Measurements from ENCODE around the gene KLF6.

The KLF6 gene

DNA sequence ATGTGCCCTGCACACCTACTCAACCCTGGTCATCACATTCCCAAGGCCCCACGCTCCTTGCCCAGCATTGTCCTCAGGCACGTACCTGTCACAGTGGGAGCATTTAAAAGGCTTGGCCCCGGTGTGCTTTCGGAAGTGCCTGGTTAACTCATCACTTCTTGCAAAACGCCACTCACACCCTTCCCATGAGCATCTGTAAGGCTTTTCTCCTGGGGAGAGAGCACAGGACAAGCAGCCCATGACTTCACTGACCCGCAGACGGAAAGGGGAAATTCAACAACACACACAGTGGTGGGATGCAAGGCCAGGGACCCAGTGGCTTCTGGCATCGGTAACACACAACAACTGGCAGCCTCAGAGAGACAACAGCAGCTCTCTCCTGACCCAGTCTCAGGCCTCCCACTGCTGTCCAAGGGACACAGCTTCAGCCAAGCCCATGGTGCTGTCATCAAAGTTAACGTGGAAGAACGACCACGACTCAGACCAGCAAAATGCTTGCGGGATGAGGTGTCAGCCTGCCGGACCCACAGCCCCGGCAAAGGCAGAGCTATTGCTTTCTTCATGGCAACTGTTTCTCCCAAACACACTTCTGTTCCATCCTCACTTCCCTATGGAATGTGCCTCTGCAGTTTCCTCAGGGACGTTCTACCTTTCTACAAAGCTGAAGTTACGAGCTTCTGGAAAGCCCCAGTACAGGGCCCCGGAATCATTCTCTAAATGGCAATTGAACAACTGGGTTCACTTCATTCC lies 4.8 kb downstream of the KLF6 start:
- TF ChIP-seq, protein P1, sequence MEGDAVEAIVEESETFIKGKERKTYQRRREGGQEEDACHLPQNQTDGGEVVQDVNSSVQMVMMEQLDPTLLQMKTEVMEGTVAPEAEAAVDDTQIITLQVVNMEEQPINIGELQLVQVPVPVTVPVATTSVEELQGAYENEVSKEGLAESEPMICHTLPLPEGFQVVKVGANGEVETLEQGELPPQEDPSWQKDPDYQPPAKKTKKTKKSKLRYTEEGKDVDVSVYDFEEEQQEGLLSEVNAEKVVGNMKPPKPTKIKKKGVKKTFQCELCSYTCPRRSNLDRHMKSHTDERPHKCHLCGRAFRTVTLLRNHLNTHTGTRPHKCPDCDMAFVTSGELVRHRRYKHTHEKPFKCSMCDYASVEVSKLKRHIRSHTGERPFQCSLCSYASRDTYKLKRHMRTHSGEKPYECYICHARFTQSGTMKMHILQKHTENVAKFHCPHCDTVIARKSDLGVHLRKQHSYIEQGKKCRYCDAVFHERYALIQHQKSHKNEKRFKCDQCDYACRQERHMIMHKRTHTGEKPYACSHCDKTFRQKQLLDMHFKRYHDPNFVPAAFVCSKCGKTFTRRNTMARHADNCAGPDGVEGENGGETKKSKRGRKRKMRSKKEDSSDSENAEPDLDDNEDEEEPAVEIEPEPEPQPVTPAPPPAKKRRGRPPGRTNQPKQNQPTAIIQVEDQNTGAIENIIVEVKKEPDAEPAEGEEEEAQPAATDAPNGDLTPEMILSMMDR (conservative IDR thresholded peaks at IDR 0.05; ENCODE audit: low read depth, low read length) = no peak
- H3K4me3 ChIP-seq (ENCODE audit: low read depth, low read length) = peak overlapping the region; percentile 99
- DNase-seq (ENCODE audit: low read depth) = peak; percentile 75

DNA sequence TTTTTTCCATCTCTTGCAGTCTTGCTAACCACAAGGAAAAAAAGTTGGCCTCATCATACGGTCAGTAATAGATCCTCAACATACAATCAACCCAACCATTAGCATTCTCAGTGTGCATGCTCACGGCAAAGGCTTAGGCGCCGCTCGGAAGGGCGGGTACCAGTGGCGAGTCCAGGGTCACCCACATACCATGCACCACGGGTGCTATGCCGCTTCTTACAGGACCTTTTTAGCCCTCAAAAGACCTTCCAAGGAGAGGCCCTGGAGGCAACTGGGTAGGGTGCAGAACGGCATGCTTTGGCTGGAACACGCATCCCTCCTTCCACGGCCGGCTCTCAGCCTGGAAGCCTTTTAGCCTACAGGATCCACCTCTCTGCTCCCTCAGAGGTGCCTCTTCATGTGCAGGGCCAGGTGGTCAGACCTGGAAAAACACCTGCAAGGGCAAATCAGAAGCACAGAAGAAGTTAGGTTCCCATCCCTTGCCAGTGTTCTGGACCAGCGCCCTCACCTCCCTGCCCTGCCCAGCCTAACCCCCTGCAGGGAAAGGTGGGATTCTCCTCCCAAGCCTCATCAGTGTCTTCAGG lies 5.8 kb downstream of the KLF6 start:
- H3K4me3 ChIP-seq (ENCODE audit: low read depth, low read length) = peak overlapping the region; percentile 99
- TF ChIP-seq, protein P1 (conservative IDR thresholded peaks at IDR 0.05; ENCODE audit: low read depth, low read length) = no peak
- DNase-seq (ENCODE audit: low read depth) = peak; percentile 66

DNA sequence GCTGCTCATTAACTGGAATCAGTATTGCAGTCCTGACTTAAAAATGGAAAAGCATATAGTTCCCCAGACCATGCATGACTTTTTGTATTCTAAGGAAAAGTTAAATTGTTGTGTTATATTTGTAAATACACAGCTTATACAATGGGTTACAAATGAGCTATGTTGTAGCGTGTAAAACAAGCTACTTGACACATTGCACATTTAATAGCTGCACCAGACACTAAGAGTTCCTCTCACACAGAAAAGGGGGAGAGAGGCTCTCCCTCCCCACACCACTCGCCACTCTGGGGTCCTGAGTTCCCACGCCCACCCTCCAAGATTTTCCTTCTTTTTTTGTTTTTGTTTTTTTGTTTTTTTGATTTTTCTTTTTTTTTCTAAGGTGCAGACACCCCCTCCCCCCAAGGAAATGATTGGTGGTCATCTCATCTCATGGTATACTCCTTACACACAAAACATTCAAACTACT lies 6.3 kb downstream of the KLF6 start:
- peak; percentile 49 for DNase-seq (ENCODE audit: low read depth)
- TF ChIP-seq, protein P1 (conservative IDR thresholded peaks at IDR 0.05; ENCODE audit: low read depth, low read length) = no peak
- H3K4me3 ChIP-seq (ENCODE audit: low read depth, low read length) = peak overlapping the region; percentile 99

DNA sequence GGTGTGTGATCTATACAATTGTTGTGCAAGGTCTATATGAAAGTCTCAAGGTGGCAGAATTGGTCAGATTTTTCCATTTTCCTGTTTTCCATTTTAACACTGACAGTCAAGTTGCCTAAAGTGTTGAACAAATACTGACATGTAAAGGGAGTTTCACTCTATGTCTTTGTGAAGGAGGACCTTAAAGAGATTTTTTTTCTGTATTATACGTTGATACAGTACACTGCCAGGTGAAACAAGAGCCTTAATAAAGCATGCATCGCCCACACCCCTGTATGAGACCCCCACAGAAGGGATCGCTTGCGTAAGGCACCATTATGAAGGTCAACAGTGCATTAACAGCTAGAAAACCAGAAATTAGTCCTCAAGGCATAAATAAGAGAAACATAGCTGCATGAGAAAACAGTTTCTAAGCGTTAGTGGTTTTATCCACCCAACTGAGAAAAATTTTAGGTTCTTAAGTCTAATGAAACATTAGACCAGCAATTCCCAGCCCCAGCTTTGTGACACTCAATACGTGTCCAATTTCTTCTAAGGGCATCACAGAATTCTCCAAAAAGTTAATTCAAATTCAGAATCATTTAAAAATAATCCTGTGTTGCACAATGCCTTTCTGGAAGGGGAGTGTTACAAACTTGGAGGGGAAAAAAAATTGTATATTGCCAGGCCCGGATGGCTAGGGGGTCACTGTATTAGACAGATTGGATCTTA lies 6.9 kb downstream of the KLF6 start:
- TF ChIP-seq, protein P1 (conservative IDR thresholded peaks at IDR 0.05; ENCODE audit: low read depth, low read length) = no peak
- peak overlapping the region; percentile 6 for H3K4me3 ChIP-seq (ENCODE audit: low read depth, low read length)
- DNase-seq (ENCODE audit: low read depth) = peak; percentile 49

DNA sequence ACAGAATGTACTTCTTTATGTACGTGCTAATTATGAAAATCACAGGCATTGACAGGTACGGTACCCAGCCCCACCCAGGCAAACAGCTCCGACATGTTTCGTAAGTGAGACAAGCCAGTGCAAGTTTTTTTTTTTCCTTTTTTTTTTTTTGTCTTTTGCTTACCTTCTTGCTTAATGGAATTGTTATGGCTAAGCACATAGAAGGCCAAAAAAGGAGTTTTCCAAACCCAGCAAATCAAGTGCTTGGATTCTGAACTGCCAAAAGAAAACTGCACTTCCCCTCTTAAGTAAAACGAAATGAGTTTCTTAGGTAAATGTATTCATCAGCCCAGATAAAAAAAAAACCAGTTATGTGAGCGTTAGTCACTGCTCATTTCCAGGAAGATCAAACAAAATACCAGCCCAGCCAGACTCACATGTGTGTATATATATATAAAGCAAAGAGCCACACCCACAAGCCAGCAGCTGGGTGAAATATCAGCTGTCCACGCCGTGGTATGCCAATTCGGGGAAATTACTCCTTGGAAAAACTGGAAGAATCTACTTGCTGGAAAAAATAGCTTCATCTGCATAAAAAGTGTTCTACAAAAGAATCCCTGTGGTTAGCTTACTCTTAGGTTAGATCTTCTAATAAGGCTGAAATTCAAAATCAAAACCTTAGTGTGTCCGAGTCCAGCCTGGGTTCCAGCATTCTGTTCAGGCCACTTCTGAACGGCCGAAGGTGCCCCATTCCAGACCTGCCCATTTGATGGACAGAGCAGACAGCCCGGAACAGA lies 8.0 kb downstream of the KLF6 start:
- H3K4me3 ChIP-seq (ENCODE audit: low read depth, low read length) = no peak overlapping the region
- TF ChIP-seq, protein P1 (conservative IDR thresholded peaks at IDR 0.05; ENCODE audit: low read depth, low read length) = no peak
- peak; percentile 94 for DNase-seq (ENCODE audit: low read depth)

DNA sequence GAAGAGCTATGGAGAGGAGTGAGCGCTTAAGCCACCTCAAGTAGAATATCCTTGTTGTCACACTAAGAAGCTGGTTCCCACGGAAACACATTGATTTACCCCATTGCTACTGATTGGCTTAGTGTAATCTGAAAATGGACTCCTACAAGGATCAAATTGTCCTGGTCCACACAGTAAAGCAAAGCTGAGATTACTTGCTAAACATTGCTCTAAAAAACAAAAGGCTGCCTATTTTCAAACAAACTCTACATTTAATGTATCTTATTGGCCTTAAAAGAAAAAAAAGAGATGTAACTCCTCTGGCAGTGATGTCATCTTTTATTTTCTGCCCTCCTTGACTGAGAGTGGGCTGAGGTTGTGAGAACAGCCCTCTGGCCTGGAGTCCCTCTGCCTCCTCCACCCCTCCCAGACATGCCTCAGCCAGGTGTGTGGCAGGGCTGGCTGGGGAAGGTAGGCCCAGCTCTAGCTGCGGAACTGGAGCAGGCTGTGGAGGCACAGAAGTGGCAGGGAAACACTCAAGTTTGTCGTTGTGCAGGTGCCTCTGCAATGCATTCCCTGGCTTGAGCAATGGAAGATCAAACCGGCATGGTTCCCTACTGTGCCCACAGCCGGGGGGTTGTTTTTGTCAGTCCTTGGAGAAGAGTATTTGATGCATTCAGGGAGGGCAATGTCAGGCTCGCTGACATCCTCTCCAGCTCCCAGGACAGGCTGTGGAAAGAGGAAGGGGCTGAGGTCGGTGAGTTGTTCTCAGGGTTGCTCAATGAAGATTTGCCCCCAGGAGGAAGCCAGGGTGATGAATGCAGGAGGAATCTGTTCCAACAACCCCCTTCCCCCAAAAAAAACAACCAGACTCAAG lies 9.1 kb downstream of the KLF6 start:
- peak; percentile 86 for DNase-seq (ENCODE audit: low read depth)
- H3K4me3 ChIP-seq (ENCODE audit: low read depth, low read length) = no peak overlapping the region
- TF ChIP-seq, protein P1 (conservative IDR thresholded peaks at IDR 0.05; ENCODE audit: low read depth, low read length) = no peak

All from choroid plexus epithelial cell (primary cell).